ENCODE results near the gene RNF166.

RNF166 gene

GRCh38 chr16:88739139-88739976 is 33.1 kb upstream of the RNF166 start:
- no peak for DNase-seq

GRCh38 chr16:88738151-88739084 is 32.2 kb upstream of the RNF166 start:
- DNase-seq: no peak

GRCh38 chr16:88737298-88738150 is 31.3 kb upstream of the RNF166 start:
- peak; percentile 73 for DNase-seq

GRCh38 chr16:88736496-88736895 is 30.3 kb upstream of the RNF166 start:
- no peak for DNase-seq

- no peak for DNase-seq
Measured at GRCh38 chr16:88736088-88736487, 29.9 kb upstream of the RNF166 start.

- no peak for DNase-seq
Measured at GRCh38 chr16:88735616-88736015, 29.4 kb upstream of the RNF166 start.

- no peak for DNase-seq
Measured at GRCh38 chr16:88735121-88735520, 28.9 kb upstream of the RNF166 start.

GRCh38 chr16:88734361-88734728 is 28.1 kb upstream of the RNF166 start:
- DNase-seq: no peak

GRCh38 chr16:88733630-88734360 is 27.6 kb upstream of the RNF166 start:
- no peak for DNase-seq

GRCh38 chr16:88732961-88733294 is 26.7 kb upstream of the RNF166 start:
- no peak for DNase-seq

GRCh38 chr16:88732172-88732960 is 26.2 kb upstream of the RNF166 start:
- no peak for DNase-seq

- no peak for DNase-seq
Measured at GRCh38 chr16:88731699-88732098, 25.5 kb upstream of the RNF166 start.

- DNase-seq: peak; percentile 37
Measured at GRCh38 chr16:88730632-88731607, 24.7 kb upstream of the RNF166 start.

- DNase-seq: no peak
Measured at GRCh38 chr16:88727871-88728270, 21.7 kb upstream of the RNF166 start.

- no peak for DNase-seq
Measured at GRCh38 chr16:88726981-88727380, 20.8 kb upstream of the RNF166 start.

- no peak for DNase-seq
Measured at GRCh38 chr16:88726408-88726749, 20.2 kb upstream of the RNF166 start.

GRCh38 chr16:88725609-88726407 is 19.6 kb upstream of the RNF166 start:
- no peak for DNase-seq

GRCh38 chr16:88724855-88725555 is 18.8 kb upstream of the RNF166 start:
- no peak for DNase-seq

GRCh38 chr16:88723911-88724310 is 17.7 kb upstream of the RNF166 start:
- DNase-seq: no peak
